HuH-7.5 (cell line): ENCODE measurements around the gene HIVEP2.

Experiments
- DNase-seq: peaks from one replicate; pipeline ENCODE4 v3.0.0; 2011; ENCODE audit warnings: low spot score

Gene HIVEP2

DNA sequence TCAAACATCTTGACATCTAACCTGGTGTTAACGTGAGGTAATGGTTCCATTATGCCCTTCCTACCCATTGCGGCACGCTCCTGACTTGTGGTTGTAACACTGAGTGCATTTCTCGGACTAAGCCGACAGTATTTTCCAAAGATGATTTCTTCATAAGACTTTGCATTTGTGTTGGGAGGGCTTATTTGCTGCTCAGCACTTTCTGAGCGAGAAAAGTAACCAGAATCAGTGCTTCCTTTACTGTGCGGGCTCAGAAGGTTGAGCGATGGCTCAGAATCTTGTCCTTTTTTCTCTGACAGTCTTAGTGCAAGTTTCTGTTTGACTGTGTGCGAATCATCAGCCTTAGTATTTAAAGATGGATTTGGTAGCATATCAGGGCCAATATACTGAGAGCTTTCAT is 171.7 kb downstream of the HIVEP2 start:
- DNase-seq: no peak

DNA sequence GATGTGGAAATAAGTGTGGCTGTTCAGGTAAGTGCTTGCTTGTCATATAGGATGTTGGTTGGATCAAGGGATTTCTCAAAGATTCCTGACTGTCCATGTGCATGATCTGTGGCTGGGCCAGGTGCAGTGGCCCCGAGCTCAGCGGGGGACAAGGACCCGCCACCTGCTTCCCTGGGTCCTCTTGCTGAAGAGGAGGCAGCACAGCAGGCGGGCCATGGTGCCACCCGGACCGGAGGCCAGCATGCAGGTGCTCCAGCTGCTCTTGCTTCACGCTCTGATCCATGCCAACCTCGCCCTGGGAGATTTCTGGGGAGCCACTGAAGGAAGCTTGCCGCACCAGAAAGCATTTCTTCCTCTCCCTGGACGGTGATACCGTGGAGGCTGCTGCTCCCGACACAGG is 173.8 kb downstream of the HIVEP2 start:
- DNase-seq: no peak

DNA sequence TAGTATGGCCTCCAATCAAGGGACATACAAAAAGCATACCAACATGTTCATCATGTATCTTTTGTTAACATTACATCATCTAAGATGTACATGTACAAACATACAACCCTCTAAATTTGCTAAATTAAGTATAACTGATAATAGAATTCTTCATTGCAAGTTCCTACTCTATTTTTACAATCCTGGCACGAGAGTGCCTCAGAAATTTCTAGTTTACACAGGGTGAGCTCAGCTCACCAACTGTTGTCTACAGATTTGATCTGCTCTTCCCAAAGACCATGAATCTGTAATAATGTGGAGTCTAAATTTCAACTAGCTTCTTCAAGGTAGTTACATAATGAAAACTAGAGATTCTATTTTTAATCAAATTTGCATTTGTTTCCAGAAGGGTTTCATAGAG is 179.7 kb downstream of the HIVEP2 start:
- DNase-seq: no peak

DNA sequence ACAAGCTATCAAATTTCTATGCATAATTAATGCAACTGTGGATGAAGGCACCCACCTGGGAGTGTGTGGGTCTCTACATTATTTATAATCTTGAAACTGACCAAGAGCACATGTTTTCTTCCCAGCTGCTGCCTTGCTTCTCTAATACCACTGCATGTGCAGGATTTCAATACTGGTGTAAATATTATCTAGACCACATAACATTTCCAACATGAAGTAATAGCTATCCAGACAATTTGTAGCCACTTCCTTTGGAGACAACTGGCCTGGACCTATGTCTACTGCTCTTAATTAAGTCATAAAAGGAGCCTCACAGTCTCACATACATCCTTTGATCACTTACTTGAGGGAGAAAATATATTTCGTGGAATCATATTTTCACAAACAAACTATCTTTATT is 180.7 kb downstream of the HIVEP2 start:
- DNase-seq: no peak

DNA sequence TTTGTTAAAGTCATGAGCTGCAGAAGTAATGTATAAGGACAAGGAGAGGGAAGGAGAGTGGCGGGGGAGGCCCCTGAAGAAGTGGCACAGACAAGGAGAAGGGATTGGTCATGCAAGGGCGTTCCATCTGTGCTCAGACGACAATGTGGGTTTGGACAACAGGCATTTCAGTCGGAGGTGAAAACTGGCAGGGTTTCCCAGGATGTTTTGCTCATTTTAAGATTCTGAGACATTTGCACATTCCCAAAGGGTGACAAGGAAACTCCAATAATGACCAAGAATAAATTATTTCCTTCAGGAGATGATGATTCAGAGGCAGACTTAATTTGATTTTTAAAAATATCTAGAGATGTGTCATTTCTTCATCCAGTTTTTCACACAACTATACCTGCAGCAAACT is 181.8 kb downstream of the HIVEP2 start:
- no peak for DNase-seq

DNA sequence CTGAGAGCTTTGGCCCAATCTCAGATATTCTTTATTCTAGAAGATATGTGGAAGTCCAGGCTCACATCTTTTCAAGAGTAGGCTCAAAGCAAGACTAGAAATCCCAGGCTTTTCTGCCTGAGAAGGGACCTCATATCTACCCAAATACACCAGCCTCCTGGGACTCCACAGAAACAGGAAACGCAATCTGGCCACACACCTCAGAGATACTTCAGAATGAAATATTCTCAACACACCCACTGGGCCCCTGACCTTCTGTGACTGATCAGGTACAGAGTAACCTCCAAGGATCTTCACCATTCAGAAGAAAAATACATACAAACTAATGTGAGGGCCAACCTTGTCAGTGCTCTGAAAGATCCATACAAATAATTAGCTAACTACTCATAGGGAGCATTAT is 183.2 kb downstream of the HIVEP2 start:
- no peak for DNase-seq

DNA sequence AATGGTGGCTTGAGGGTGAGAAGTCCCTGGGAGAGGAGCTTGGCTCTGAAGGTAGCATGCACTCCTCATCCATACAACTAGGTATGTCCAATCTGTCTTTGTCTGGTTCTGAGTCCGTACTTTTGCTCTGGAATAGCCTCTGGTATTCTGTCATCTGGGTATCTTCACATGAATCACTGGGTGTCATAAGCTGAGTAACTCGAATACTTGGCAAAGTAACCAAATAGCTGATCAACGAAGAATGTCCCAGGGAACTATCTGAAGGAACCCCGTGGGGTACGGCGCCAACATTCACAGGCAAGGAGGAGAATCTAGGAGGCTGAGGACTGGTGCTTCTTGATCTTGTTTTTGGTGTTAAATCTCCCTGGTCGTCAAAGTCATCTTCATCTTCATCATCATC is 184.8 kb downstream of the HIVEP2 start:
- DNase-seq: no peak

DNA sequence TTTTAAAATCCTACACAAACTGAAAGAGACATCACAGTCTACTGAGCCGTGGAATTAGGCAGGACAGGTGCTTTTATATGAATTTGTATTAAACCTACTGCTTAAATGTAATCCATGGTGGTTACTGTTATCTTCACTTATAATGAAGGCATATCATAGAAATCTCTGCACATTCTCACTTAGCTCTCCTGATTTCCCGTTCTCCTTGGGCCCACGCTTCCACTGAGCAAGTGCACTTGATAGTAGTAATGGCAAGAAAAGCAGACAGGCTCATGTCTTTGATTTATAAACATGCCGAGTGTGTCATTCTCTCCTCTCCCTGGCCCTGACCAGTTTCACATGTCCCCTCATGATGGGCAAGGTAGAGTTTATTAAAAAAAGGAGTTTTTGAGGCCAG is 186.3 kb downstream of the HIVEP2 start:
- no peak for DNase-seq

DNA sequence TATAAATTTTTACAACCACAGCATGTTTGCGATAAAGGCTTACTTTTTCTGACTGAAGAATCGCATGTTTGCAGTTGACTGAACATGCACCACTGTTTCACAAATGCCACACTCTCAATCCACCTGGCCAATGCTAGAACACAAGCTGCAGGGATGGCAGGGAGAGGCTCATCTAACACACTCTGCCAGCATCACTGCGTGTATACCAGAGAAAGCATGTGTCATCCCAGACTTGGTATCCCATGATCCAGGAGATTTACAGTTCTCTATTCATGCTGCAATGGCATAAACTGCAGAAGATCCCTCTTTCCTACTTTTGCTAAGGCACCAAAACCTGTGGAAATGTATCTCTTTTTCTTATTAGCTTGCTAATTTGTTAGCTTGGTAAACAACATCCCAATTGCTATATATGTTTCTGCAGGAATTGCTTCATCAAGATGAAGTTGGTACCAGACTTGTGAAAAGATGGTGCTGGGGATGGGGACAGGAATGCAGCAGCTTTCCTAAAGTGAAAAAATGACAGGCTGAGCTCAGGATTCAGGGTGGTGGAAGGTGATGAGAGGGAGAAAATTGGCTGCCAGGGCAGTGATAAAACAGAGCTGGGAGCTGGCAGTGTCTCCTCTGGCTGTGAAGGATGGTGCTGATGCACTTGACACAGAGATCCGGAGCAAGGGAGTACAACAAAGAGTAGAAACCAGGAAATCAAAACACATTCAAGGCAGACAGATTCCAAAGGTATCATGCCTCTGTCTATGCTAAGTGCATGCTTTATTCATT is 186.9 kb downstream of the HIVEP2 start:
- DNase-seq: no peak

DNA sequence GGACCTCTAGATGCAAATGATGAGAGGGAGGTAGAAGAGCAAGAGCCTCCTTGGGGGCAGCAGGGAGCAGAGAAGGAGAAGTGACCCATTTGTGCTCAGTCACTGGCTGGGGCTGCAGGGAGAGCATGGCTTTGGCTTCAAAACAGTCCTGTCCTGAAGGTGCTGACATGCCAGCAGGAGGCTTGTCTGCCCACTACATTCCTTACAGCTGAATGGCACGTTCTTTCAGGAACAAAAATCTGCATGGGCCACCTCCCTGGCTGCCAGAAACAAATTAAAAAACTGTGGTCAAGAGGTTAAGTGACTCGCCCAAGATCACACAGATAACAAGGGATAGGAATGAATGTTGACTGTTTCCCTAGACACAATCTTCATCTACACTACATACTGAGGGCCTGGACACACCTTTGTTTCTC is 188.8 kb downstream of the HIVEP2 start:
- DNase-seq: no peak

DNA sequence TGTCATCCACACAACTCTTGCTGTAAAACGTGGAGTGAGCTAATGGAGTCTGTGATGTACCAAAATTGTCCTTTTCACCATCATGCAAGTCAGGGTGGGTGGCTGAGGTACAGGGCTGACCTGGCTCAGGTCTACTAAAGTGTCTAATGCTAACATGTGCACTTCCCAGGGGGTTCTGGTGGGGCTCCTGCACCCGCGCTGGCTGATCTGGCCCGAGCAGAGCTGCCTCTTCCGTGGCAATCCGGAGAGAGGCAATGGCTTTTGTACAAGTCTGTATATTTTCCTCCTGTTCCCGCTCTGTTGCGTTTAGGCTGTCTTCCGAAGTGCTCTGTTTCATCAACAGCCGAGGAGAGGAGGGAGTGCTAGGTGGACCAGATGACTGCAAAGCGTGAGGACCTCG is 191.8 kb downstream of the HIVEP2 start:
- DNase-seq: no peak

DNA sequence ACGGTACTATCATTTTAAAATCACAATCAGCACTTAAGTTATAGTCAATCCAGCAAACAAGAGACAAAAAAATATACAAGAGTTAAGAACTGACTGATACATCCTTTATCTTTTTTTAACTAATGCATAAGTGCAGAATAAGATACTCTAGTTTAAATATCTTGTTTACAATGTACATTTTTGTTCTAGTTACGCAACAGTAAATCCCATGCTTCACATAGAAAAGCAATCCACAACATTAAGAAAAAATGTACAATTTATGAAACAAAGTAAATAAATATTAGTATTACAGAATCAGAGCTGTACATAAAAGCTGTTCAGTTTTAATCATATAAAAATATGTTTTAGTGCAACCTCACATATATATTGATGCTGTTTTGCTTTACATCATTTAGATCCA is 192.6 kb downstream of the HIVEP2 start:
- no peak for DNase-seq

DNA sequence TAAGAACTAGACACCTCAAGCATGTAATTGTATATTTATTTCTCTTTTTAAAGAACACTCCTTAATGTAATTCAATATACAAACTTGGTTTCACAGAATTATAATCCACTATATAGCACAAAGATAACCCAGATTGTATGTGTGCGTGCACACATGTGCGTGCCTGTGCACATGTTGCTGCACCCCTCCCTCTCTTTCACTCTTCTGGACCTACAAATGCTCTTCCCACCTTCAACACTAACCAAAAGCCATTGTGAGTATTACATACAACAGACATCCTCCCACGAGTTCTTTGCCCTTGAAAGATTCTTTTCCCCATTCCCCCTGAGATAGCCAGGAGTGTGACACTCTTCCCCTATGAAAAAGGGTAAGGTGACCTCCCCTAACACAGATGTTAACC is 193.5 kb downstream of the HIVEP2 start:
- DNase-seq: no peak

DNA sequence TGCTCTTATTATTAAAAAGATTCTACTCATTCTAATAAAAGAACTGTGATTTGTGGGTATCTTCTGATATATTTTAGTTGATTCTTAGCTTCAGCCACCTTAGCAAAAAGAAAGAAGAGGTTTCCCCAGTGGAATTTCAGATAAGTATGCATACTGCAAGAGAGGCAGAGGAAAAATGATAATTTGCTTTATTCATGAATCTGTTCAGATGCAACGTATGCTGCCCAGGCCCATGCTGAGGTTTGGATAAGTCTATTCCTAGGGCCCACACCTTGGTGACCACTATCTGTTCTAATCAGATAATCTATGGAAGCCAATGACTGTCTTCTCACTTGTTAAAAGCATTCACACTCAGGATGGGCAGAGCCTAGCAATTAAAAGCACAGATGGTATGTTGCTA is 194.0 kb downstream of the HIVEP2 start:
- no peak for DNase-seq

DNA sequence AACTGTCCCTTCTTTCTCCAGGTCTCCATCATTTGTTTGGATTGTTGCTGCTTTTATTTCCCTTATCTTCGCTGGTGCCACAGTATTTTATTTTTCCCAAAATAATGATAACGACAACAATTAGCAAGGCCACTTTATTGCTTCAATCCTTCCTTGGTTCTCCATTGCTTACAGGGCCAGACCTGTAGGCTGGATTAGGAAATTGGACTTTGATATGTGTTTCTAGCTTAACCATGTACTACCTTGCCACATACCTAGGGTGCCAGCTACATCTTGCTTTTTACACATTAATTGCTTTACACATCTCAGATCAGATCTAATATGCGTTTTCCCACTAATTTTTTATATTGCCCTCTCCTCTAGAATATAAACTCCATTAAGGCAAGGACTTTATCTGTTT is 195.4 kb downstream of the HIVEP2 start:
- DNase-seq: no peak

DNA sequence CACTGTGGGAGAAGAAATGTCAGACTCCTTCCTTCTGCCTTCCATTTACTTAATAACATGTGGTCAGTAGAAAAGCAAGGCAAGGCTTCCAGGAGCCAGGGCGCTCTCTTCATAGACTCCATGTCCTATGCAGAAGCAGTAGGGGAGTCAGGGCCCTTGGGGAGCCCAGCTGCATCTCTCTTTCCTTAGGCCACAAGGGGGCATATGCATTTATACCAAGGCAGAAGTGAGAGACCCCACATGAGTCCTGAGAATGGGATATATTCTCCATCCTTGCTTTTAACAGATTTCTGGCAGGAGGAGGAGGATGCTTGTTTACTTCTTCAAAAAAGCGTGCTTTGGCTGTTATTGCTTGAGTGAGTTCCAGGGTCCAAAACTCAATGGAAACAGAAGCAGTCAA is 198.5 kb downstream of the HIVEP2 start:
- DNase-seq: no peak

DNA sequence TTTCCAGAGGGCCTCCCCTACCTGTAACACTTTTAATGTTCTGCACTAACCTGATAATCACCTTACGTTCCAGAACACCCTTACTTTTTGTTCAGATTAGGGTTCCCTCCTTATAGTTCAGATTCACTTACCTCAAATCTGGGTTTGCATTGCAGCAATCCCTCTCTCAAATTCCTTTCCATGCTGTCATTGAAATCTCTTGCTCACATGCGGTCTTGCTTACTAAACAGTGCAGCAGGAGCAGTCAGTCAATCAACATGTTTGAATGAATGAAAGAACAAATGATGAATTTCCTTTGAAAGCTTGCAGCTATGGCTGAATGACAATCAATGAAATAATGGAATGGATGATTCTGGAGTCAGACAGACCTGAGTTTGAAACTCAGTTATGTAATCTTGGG is 200.1 kb downstream of the HIVEP2 start:
- no peak for DNase-seq

DNA sequence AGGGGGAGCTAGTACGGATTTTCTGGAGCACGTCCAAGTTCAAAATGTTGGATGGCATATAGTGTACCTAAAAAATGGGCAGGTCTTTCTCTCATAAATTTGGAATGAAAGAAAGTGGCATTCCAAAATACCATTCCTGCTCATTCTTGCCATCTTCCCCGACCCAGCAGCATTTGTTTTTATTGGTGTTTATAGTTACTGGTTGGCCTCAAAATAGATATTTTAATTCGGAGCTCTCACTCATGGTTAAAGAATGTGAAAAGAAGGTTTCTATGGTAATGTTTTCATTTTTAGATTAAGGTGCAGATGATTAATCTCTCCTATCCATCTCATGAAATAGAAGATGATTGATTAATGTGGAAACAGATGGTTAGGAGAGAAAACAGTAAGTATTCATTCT is 204.5 kb downstream of the HIVEP2 start:
- no peak for DNase-seq

DNA sequence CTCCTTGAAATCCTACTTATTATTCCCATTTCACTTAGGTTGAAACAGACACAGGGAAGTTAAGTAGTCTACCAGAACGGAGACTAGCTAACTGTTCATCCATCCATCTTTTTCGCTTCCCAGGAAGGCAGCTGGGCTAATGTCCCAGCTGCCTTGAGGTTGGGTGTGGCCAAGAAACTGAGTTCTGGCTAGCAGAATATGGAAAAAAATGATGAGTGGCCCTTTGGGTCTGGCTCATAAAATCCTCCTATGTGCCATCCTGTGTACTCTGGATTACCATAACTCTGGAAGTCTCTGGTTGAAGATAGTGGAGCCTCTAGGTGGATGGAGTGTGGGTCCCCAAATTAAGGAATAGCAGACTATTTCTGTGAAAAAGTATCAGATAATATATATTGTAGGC is 206.2 kb downstream of the HIVEP2 start:
- no peak for DNase-seq

DNA sequence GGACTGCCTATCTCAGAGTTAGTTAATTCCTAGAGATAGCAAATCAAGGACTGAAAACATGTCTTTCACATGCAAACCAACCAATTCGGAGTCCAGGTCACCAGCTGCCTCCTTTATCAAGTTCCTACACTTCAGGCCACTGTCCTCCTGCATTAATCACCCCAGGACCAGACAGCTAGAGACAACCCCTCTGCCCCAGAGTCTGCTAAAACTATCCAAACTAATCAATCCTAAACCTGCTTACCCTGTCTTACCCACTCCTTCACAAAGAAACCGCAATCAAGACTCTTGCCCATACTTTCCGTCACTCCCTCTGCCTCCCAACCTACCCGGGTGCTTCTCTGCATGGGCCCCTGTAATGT is 207.0 kb downstream of the HIVEP2 start:
- no peak for DNase-seq

DNA sequence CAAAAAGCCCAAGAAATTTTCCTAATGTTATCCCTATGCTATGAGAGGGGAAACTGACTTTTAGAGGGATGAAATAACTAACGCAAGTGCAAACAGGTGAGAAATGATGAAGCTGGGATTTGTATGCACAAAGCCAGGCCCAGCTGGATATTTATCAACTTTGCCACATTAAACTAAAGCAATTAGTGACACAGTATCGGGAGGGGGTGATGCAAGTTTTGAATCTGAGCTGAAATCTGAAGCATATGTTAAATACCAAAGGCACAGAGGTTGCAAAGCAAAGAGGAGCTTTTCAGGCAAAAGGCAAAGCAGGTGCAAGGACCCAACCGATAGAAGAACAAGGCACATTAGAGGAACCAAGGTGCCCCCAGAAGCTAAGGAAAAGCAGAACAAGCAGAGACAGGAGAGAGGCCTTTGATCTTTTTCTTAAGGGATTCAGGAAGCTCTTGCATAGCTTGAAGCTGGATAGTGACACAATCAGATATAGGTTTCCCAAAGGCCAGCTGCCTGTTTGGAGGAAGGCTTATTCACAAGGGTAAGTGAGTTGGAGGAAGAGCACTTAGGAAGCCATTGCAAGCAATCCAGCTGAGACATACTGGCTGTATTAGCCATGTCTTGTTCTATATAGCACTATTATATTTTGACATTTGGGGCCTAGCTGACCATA is 207.5 kb downstream of the HIVEP2 start:
- DNase-seq: no peak

DNA sequence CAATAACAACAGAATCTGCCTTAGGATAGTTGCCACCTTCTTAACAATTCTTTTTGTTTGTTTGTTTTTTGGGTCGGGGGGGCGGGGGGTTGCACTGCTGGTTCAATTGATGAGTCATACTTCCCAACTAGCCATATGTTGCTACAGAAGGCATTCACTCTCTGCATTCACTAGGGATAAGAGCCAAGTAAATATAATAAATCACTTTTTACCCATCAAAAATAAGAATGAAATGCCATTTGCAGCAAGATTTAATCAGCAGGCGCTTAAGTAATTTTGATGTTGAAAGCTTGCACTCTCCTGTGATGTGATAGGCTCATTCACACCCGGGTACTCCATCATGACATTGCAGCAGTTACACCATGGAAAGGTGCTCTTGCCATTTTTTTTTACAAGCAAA is 209.8 kb downstream of the HIVEP2 start:
- DNase-seq: no peak

DNA sequence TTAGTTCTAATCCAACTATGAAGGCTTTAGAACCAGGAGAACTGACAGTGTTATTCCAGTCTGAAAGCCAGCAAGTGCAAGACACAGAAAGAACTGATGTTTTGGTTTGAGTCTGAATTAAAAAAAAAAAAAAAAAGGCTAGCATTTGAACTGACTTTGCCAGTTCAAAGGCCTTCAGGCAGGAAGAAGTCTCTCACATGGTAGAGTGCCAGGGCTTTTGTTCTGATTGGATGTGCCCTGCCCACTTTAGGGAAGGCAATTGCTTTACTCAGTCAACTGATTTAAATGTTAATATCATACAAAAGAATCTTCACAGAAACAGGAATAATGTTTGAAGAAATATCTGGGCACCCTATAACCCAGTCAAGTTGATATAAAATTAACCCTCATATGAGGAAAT is 212.2 kb downstream of the HIVEP2 start:
- no peak for DNase-seq

DNA sequence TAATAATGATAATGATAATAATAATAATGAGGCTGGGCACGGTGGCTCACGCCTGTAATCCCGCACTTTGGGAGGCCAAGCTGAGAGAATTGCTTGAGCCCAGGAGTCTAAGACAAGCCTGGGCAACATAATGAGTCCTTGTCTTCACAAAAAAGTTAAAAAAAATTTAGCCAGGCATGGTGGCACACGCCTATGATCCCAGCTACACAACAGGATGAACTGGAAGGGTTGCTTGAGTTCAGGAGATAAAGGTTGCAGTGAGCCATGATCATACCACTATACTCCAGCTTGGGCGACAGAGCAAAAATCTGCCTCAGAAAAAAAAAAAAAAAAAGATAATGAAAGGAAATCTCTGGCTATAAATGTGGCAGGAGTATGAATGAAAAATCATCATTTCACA is 213.4 kb downstream of the HIVEP2 start:
- DNase-seq: no peak
